ENCODE data around the gene TMEM229B.

The TMEM229B gene

DNA sequence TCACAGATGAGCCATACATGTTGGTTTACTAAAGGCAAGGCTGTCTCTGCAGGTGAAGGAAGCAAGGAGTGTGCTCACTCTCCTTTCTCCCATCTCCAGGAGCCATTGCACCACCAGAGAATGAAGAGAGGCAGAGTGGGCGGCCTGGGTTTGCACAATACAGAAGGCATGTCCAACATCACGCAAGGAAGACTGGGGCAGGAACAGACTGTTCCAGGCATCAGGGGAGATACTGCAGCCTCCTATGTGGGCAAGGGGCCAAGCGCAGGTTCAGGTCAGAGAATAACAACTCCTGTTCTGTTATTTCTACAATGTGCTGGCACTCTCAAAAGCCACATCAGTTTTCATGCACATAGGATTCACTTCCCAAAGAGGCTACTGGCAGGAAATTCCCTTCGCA lies 1.7 kb upstream of the TMEM229B start:
- DNase-seq (ENCODE audit: low read depth in 1 of 2, low spot score in 1 of 2) = no peak

GRCh38 chr14:67487332-67487731 lies 1.2 kb downstream of the TMEM229B start:
- no peak for DNase-seq (ENCODE audit: low read depth in 1 of 2, low spot score in 1 of 2)

DNA sequence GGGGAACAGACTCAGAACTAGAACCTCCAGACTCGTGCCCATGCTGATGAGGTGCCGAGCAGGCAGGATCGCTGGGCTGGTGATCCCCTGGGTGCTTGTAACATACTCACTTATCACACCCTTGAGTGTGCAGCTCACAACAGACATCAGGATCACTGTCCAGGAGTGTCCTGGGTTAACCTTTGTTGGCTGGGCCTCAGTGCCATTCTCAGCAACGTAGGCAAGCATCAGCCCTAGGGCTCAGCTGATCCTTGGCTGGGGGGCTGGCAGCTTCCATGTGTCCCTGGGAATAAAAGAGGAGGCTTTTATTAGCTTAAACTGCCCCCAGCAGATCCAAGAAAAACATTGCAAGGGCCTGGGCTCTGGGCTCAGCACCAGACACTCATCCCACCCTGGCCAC lies 1.6 kb downstream of the TMEM229B start:
- no peak for DNase-seq (ENCODE audit: low read depth in 1 of 2, low spot score in 1 of 2)

- DNase-seq (ENCODE audit: low read depth in 1 of 2, low spot score in 1 of 2) = no peak
Measured at GRCh38 chr14:67485501-67486095, 2.9 kb downstream of the TMEM229B start.

- DNase-seq (ENCODE audit: low read depth in 1 of 2, low spot score in 1 of 2) = no peak
Measured at GRCh38 chr14:67483579-67484285, 4.8 kb downstream of the TMEM229B start.

DNA sequence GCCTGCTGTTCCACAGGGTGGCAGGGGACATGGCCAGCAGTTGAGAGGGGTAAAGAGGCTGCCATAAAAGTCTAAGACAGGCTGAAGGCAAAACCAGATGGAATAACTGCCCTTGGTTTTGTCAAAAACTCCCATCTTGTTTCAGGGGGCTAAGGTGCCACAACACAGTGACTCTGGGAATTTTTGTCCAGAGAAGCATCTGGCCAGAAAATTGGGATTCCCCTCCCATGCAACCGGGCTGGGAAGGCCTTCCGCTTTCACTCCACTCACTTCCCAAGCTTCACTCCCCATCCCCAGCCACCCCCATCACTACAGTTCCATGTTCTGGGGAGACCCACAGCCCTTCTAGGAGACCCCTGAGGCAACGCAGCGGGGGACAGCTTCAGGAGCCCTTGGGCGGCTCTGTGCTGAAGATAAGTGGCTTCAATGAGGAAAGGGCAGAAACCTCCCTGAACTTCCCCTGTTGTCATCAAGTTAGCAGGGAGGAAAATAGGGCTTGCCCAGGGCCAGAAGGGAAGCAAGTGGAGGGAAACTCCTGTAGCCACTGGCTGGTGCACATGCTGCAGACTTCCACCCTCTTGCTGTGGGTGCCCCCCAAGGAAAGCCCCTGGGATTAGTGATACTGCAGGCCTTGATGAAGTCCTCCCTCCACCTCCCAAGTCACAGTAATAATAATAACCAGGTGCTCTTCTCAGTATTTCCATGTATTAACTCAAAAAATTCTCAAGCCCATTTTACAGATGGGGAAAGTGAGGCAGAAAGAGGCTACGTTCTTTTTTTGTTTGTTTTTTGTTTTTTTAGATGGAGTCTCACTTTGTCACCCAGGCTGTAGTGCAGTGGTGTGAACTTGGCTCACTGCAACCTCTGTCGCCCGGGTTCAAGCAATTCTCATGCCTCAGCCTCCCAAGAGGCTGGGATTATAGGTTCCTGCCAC lies 6.0 kb downstream of the TMEM229B start:
- no peak for DNase-seq (ENCODE audit: low read depth in 1 of 2, low spot score in 1 of 2)

DNA sequence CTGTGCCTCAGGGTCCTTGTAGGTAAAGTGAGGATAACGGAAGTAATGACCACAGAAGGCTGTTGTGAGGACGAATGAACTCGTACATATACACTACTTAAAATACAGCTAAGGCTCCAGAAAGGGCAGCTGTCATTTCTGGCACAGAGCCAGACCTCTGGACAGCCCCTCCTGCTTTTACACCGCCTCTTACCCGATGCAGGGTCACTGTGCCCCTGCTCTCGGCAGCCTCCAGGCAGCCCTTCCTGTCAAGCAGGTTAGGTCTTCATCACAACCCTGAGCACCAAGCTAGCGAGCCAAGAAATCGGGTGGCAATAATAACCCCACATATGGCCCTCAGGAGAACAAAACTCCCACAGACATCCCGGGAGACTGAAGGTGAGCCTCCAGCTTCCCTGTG lies 8.5 kb downstream of the TMEM229B start:
- no peak for DNase-seq (ENCODE audit: low read depth in 1 of 2, low spot score in 1 of 2)

DNA sequence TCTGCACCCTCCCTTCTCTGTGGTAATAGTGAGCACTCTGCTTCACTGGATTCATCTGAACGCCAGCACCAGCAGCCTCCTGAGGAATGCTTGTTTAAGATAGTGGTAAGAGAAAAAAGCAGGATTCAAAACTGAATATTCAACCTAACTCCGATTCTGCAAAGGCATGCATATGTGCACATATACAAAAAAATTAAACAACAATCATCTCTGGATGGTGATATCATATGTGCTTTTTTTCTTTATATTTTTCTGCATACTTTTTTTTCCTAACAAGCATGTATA lies 9.8 kb downstream of the TMEM229B start:
- DNase-seq (ENCODE audit: low read depth in 1 of 2, low spot score in 1 of 2) = no peak

DNA sequence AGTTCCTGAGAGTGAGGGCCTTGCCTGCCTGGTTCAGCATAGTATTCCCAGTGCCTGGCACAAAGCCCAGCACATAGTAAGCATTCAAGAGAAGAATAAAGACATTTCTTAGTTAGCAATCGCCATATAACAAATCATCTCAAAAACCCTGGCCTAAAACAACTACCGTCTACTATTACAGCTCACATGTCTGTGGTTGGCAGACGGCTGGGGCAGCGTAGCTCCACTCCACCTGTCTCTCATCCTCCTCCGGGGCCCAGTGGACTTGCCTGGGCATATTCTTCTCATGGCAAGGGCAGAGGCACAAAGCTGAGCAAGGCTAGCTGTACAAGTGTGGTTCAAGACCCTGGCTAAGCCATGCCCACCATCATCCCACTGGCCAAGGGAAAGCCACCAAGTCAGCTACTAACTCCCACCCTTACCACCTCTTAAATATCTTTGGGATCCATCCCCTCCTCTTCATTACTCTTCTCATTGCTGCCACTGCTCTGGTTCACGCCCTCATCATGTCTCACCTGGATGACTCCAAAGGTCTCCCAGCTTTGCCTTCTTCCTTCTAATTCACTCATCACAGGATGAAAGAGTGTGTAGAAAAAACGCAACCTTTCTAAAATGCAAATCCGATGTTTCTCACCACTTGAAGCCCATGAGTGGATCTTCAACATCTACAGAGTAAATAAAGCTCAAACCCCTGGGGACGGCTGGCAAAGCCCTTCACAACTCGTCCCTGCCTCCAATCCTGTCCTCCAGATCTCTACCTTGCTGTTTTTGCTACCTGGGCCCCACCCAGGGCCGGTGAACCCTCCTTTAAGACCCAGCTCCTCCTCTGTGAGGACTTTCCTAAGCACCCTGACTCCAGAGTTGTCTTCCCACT lies 10.4 kb downstream of the TMEM229B start:
- DNase-seq (ENCODE audit: low read depth in 1 of 2, low spot score in 1 of 2) = no peak

- no peak for DNase-seq (ENCODE audit: low read depth in 1 of 2, low spot score in 1 of 2)
Measured at GRCh38 chr14:67474366-67474765, 14.2 kb downstream of the TMEM229B start.

GRCh38 chr14:67473290-67474082 lies 15.0 kb downstream of the TMEM229B start:
- no peak for DNase-seq (ENCODE audit: low read depth in 1 of 2, low spot score in 1 of 2)

- no peak for DNase-seq (ENCODE audit: low read depth in 1 of 2, low spot score in 1 of 2)
Measured at GRCh38 chr14:67472726-67473125, 15.8 kb downstream of the TMEM229B start.

GRCh38 chr14:67469954-67470353 lies 18.6 kb downstream of the TMEM229B start:
- DNase-seq (ENCODE audit: low read depth in 1 of 2, low spot score in 1 of 2) = no peak

DNA sequence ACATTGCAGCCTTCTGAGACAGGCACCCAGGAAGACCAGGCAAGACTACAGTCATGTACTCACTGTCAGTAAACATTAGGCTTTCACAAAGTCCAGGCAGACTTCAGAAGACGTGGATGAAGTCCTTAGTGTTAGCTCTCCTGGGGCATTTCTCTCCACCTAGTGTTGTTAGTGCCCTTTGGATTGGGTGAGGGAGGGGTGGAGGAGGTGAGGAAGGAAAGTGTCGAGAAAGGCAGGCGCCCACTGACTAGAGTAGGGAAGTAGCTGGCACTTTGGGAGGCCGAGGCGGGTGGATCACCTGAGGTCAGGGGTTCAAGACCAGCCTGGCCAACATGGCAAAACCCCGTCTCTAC lies 20.2 kb downstream of the TMEM229B start:
- no peak for DNase-seq (ENCODE audit: low read depth in 1 of 2, low spot score in 1 of 2)

- DNase-seq (ENCODE audit: low read depth in 1 of 2, low spot score in 1 of 2) = no peak
Measured at GRCh38 chr14:67467134-67467533, 21.4 kb downstream of the TMEM229B start.

- DNase-seq (ENCODE audit: low read depth in 1 of 2, low spot score in 1 of 2) = no peak
Measured at GRCh38 chr14:67464879-67465278, 23.6 kb downstream of the TMEM229B start.

- DNase-seq (ENCODE audit: low read depth in 1 of 2, low spot score in 1 of 2) = no peak
Measured at GRCh38 chr14:67464377-67464776, 24.1 kb downstream of the TMEM229B start.

DNA sequence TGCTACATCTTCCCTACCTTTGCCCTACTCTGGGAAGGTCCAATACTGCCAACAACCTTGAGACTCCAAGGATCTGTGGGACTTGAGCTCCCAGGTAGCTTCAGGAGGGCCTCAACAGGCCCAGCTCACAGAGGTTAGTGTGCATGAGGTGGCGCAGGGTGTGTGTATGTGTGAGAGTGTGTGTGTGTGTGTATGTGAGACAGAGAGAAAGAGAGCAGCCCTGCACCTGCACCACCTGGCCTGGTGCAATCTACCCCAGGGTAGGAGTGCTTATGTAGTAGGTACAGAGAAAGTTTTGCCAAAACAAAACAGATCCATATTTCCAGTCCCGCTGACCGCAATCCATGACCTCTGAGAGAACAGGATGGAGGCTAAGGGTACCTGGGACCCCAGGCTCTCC lies 24.6 kb downstream of the TMEM229B start:
- DNase-seq (ENCODE audit: low read depth in 1 of 2, low spot score in 1 of 2) = no peak

DNA sequence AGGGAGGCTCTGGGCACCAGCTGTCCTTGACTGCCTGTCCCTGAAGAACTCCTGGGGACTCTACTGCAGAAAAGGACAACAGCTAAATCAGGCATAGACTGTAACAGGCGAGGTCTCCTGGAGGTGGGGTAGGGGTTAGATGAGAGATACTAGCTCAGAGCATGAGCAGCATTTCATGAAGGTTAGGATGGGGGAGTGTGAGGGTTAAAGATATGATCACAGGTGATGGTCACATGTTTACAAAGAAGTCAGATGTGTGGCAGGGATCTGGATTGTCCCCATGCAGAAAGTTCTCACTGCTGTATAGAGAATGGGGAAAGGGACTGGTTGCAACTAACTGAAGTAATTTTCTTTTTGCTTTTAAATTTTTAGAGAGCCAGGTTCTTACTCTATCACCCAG lies 26.5 kb downstream of the TMEM229B start:
- no peak for DNase-seq (ENCODE audit: low read depth in 1 of 2, low spot score in 1 of 2)

GRCh38 chr14:67461341-67461985 lies 27.1 kb downstream of the TMEM229B start:
- DNase-seq (ENCODE audit: low read depth in 1 of 2, low spot score in 1 of 2) = no peak

All from activated CD4-positive, alpha-beta T cell treated with anti-CD3 and anti-CD28 coated beads, Interleukin-2, amount 50 U/mL, for 24 hours (primary cell).